NT2/D1 (cell line): ENCODE results near the gene BRME1.

ENCODE experiments used
- DNase-seq: peaks from one replicate; pipeline ENCODE4 v3.0.0-alpha.2; 2011; ENCODE audit warnings: low read depth, low spot score
- H3K27me3 ChIP-seq: 2 replicates; pipeline ENCODE4 v1.6.0; 2011; ENCODE audit warnings: mild to moderate bottlenecking; ENCODE audit not compliant: insufficient read length, insufficient read depth
- H3K36me3 ChIP-seq: 2 replicates; pipeline ENCODE4 v1.6.1; 2011; ENCODE audit warnings: mild to moderate bottlenecking, low read length, mixed read lengths; ENCODE audit not compliant: insufficient read depth, insufficient read length
- H3K4me1 ChIP-seq: 2 replicates; pipeline ENCODE4 v1.5.1; 2011; ENCODE audit not compliant: insufficient read depth, insufficient read length
- H3K4me3 ChIP-seq: 2 replicates; pipeline ENCODE4 v1.5.1; 2011; ENCODE audit warnings: low read depth; ENCODE audit not compliant: insufficient read length
- H3K9ac ChIP-seq: 2 replicates; pipeline ENCODE4 v1.6.0; 2011; ENCODE audit warnings: low read depth; ENCODE audit not compliant: insufficient read length
- H3K9me3 ChIP-seq: 2 replicates; pipeline ENCODE4 v1.5.1; 2011; ENCODE audit warnings: mild to moderate bottlenecking, low read length; ENCODE audit not compliant: insufficient read depth
- SUZ12 ChIP-seq: IDR thresholded peaks from 2 replicates; pipeline ENCODE4 v1.6.1; 2011; ENCODE audit not compliant: insufficient read length, insufficient read depth; ENCODE audit errors: extremely low read depth
- YY1 ChIP-seq: IDR thresholded peaks from 2 replicates; pipeline ENCODE4 v1.6.1; 2011; ENCODE audit not compliant: insufficient read length, insufficient read depth
- ZNF274 ChIP-seq: IDR thresholded peaks from 2 replicates; pipeline ENCODE4 v1.6.1; 2011; ENCODE audit warnings: mild to moderate bottlenecking, low read depth, low read length

The BRME1 gene

GRCh38 chr19:13932911-13933393, 27.0 kb upstream of the BRME1 start:
- no peaks in the 10 kb centered on the region for H3K9me3 ChIP-seq
- H3K4me1 ChIP-seq, result peaks cover 30% of the 10 kb centered on the region
- peaks cover 10% of the 10 kb centered on the region for H3K27me3 ChIP-seq
- no peak overlapping the region for H3K9ac ChIP-seq
- H3K36me3 ChIP-seq, result peaks cover 27% of the 10 kb centered on the region
- TF ChIP-seq ZNF274 (no peak), YY1 (no peak), SUZ12 (no peak)
- no peak overlapping the region for H3K4me3 ChIP-seq
- no peak for DNase-seq

- H3K36me3 ChIP-seq, result peaks cover 30% of the 10 kb centered on the region
- H3K4me3 ChIP-seq, result no peak overlapping the region
- no peak for DNase-seq
- no peak for TF ChIP-seq YY1
- no peak for TF ChIP-seq SUZ12
- TF ChIP-seq ZNF274, result no peak
- H3K4me1 ChIP-seq, result peaks cover 26% of the 10 kb centered on the region
- no peaks in the 10 kb centered on the region for H3K9me3 ChIP-seq
- H3K9ac ChIP-seq, result no peak overlapping the region
- peaks cover 6% of the 10 kb centered on the region for H3K27me3 ChIP-seq
Observed at GRCh38 chr19:13932149-13932637, 26.3 kb upstream of the BRME1 start.

GRCh38 chr19:13931391-13932148, 25.7 kb upstream of the BRME1 start:
- no peak overlapping the region for H3K4me3 ChIP-seq
- peaks cover 36% of the 10 kb centered on the region for H3K36me3 ChIP-seq
- no peak overlapping the region for H3K9ac ChIP-seq
- DNase-seq, result no peak
- no peaks in the 10 kb centered on the region for H3K9me3 ChIP-seq
- TF ChIP-seq SUZ12, result no peak
- TF ChIP-seq YY1, result no peak
- TF ChIP-seq ZNF274, result no peak
- peaks cover 26% of the 10 kb centered on the region for H3K4me1 ChIP-seq
- peaks cover 5% of the 10 kb centered on the region for H3K27me3 ChIP-seq

GRCh38 chr19:13930402-13930801, 24.5 kb upstream of the BRME1 start:
- no peak for DNase-seq
- no peaks in the 10 kb centered on the region for H3K27me3 ChIP-seq
- H3K9ac ChIP-seq, result peak overlapping the region; percentile 17
- no peak overlapping the region for H3K4me3 ChIP-seq
- H3K9me3 ChIP-seq, result no peaks in the 10 kb centered on the region
- H3K4me1 ChIP-seq, result peaks cover 18% of the 10 kb centered on the region
- no peak for TF ChIP-seq SUZ12
- peaks cover 42% of the 10 kb centered on the region for H3K36me3 ChIP-seq

GRCh38 chr19:13929956-13930355, 24.0 kb upstream of the BRME1 start:
- no peak for DNase-seq
- Histone ChIP-seq H3K4me1 (peaks cover 16% of the 10 kb centered on the region), H3K9me3 (no peaks in the 10 kb centered on the region), H3K27me3 (no peaks in the 10 kb centered on the region), H3K9ac (peak overlapping the region; percentile 17), H3K4me3 (no peak overlapping the region), H3K36me3 (peaks cover 45% of the 10 kb centered on the region)
- TF ChIP-seq ZNF274 (no peak), SUZ12 (no peak), YY1 (no peak)

- H3K9ac ChIP-seq, result peak overlapping the region; percentile 1
- no peaks in the 10 kb centered on the region for H3K9me3 ChIP-seq
- H3K27me3 ChIP-seq, result no peaks in the 10 kb centered on the region
- no peak overlapping the region for H3K4me3 ChIP-seq
- TF ChIP-seq YY1, result no peak
- H3K4me1 ChIP-seq, result peaks cover 10% of the 10 kb centered on the region
- peaks cover 51% of the 10 kb centered on the region for H3K36me3 ChIP-seq
- no peak for DNase-seq
Observed at GRCh38 chr19:13929340-13929739, 23.4 kb upstream of the BRME1 start.

- Histone ChIP-seq H3K27me3 (no peaks in the 10 kb centered on the region), H3K9me3 (0 out of 2 replicates have a peak, but pooled peaks cover under 1% of the 10 kb centered on the region), H3K4me3 (no peak overlapping the region), H3K36me3 (peaks cover 65% of the 10 kb centered on the region), H3K9ac (no peak overlapping the region), H3K4me1 (peaks cover 9% of the 10 kb centered on the region)
- TF ChIP-seq YY1, result no peak
- no peak for TF ChIP-seq SUZ12
- TF ChIP-seq ZNF274, result no peak
- no peak for DNase-seq
Observed at GRCh38 chr19:13926715-13927114, 20.8 kb upstream of the BRME1 start.
